Upper lobe of right lung (tissue), 1 donor: ENCODE results near the gene MPPED2. TPM values are rescaled to one million over a fixed set of nuclear protein-coding genes. Genes with fewer than 3 reads are reported as not detected.

Source experiments
- ATAC-seq: fragments of 200-7000 bp; cut with Tn5 transposase; one replicate; pipeline ENCODE4 v1.9.1; 2020; ENCODE audit warnings: mild to moderate bottlenecking, moderate library complexity
- DNase-seq: peaks from one replicate; pipeline ENCODE4 v3.0.0-alpha.2; 2020
- H3K27ac ChIP-seq: fragments of 200-600 bp; one replicate; pipeline ENCODE4 v1.8.0; 2022
- H3K27me3 ChIP-seq: fragments of 200-600 bp; one replicate; pipeline ENCODE4 v1.8.0; 2022; ENCODE audit warnings: mild to moderate bottlenecking
- H3K36me3 ChIP-seq: fragments of 200-600 bp; one replicate; pipeline ENCODE4 v1.8.0; 2022
- H3K4me1 ChIP-seq: fragments of 200-600 bp; one replicate; pipeline ENCODE4 v1.8.0; 2022
- H3K4me3 ChIP-seq: fragments of 200-600 bp; one replicate; pipeline ENCODE4 v1.8.0; 2022; ENCODE audit warnings: mild to moderate bottlenecking
- H3K9me3 ChIP-seq: fragments of 200-600 bp; one replicate; pipeline ENCODE4 v1.8.0; 2022
- intact Hi-C: fragments of 100-400 bp; cut with DNase I; formaldehyde crosslinking; loops from one replicate; pipeline ENCODE4 v1.11.0; 2022
- total RNA-seq: library from RNA; stranded (reverse); fragmentation: NEBNext Ultra II Directional; extraction: Animal tissue kit (Norgen Biotek cat#: 25700); gene quantifications from one replicate; pipeline ENCODE4 v1.2.1, GENCODE V29; 2021
- TF ChIP-seq, protein P1 (sequence below): fragments of 200-600 bp; IDR thresholded peaks from one replicate; pipeline ENCODE4 v1.8.0; 2022; ENCODE audit warnings: antibody characterized with exemption
- donor health status: DM: no; HTN: yes; CAD: no; lungs with severe emphysema.

The MPPED2 gene
- total RNA-seq, 1 donor from 2014 or later, result 1.3 TPM

DNA sequence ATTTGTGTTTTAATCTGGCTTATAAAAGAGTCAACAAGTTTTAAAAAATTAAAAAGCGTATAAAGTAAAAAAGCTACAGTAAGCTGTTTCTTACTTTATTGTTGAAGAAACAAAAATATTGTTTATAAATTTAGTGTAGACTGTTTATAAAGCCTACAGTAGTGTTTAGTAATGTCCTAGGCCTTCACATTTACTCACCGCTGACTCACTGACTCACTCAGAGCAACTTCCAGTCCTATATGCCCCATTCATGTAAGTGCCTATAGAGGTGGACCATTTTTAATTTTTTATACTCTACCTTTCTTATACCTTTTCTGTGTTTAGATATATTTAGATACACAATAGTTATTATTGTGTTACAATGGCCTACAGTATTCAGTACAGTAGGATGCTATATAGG is 12.2 kb downstream of the MPPED2 start:
- ATAC-seq (no peak), DNase-seq (no peak)
- H3K27me3 ChIP-seq, result no peaks in the 10 kb centered on the region
- TF ChIP-seq, protein P1, sequence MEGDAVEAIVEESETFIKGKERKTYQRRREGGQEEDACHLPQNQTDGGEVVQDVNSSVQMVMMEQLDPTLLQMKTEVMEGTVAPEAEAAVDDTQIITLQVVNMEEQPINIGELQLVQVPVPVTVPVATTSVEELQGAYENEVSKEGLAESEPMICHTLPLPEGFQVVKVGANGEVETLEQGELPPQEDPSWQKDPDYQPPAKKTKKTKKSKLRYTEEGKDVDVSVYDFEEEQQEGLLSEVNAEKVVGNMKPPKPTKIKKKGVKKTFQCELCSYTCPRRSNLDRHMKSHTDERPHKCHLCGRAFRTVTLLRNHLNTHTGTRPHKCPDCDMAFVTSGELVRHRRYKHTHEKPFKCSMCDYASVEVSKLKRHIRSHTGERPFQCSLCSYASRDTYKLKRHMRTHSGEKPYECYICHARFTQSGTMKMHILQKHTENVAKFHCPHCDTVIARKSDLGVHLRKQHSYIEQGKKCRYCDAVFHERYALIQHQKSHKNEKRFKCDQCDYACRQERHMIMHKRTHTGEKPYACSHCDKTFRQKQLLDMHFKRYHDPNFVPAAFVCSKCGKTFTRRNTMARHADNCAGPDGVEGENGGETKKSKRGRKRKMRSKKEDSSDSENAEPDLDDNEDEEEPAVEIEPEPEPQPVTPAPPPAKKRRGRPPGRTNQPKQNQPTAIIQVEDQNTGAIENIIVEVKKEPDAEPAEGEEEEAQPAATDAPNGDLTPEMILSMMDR, result no peak
- H3K27ac ChIP-seq, result no peak overlapping the region
- H3K4me3 ChIP-seq, result no peak overlapping the region
- intact Hi-C loops, result no loop called here
- no peaks in the 10 kb centered on the region for H3K9me3 ChIP-seq
- no peaks in the 10 kb centered on the region for H3K4me1 ChIP-seq
- no peaks in the 10 kb centered on the region for H3K36me3 ChIP-seq

DNA sequence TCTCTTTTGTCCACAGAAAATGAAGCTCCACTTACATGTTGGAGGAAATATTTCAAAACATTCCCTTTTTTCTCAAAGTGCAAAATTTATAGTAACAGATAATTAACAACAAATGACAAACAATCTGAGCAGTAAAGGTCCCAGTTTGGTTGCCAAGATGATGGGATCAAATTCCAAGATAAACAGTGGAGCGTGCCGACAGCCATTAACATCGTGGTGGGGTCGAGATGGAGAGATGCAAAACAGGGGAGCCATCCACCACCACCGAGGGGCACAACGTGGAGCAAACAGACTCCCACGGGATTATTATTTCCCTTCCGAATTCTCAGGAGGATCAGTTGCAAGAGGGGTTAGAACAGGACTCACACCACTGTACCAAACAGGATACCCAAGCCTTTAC is 17.2 kb downstream of the MPPED2 start:
- Histone ChIP-seq H3K36me3 (no peaks in the 10 kb centered on the region), H3K9me3 (no peaks in the 10 kb centered on the region), H3K4me1 (no peaks in the 10 kb centered on the region), H3K27me3 (no peaks in the 10 kb centered on the region), H3K4me3 (no peak overlapping the region), H3K27ac (no peak overlapping the region)
- DNase-seq (no peak), ATAC-seq (no peak)
- TF ChIP-seq, protein P1, result no peak
- intact Hi-C loops, result no loop called here

DNA sequence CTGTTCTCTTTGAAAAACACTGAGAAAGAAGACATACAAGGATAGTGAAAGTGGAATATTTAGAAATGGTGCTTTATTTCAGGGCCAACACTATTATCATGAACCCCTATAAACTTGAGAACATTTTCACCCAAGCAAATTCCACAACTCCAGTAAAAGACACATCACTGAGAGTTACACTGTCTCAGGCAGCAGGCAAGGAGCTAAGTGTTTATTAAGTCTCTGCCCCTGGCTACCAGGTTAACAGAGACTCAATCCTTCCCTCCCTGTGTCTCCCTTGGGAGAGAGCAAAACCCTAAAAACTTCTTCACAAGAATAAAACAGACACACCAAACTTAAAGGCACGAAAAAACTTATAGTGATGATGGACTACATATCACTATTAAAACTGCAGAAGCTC is 18.5 kb downstream of the MPPED2 start:
- intact Hi-C loops, result no loop called here
- no peak overlapping the region for H3K4me3 ChIP-seq
- H3K27me3 ChIP-seq, result no peaks in the 10 kb centered on the region
- DNase-seq (no peak), ATAC-seq (no peak)
- no peaks in the 10 kb centered on the region for H3K9me3 ChIP-seq
- TF ChIP-seq, protein P1, result no peak
- no peaks in the 10 kb centered on the region for H3K4me1 ChIP-seq
- H3K27ac ChIP-seq, result no peak overlapping the region
- H3K36me3 ChIP-seq, result no peaks in the 10 kb centered on the region

DNA sequence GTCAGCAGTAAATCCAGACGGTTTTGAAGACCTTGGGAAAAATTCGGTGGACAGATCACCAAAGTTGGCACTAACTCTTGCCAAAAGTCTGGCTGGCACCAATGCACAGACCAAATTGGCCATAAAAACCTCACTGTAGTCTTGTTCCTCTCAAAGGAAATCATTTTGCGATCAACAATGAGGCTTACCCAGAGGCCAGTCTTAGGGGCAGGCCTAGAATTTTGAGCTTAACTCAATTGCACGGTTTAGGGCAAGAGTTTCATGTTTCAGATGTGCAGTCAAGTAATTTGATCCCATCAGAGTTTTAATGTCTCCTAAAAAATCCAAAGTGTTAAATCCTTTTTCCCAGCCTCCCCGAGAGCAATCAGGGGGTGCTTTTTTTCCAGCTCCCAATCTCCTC is 19.0 kb downstream of the MPPED2 start:
- Histone ChIP-seq H3K36me3 (no peaks in the 10 kb centered on the region), H3K27ac (no peak overlapping the region), H3K4me1 (no peaks in the 10 kb centered on the region), H3K27me3 (no peaks in the 10 kb centered on the region), H3K9me3 (no peaks in the 10 kb centered on the region), H3K4me3 (no peak overlapping the region)
- ATAC-seq, result no peak
- no peak for DNase-seq
- intact Hi-C loops, result no loop called here
- TF ChIP-seq, protein P1, result no peak

DNA sequence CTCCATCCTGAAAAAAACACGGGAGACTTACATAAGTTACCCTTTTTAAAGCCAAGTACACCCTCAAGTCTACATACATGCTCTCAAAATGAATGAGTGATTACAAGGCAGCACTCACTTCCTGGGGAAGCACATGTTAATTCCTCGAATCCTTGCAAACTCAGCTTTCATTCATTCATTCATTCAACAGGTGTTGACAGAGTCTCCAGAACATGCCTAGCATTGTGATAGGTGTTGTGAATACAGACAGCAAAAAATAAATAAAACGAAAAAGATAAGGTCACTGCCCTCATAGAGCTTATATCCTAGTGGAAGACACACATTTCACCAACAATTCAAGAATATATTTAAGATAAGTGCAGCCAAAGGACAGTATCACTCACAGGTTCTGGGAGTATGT is 19.7 kb downstream of the MPPED2 start:
- H3K4me1 ChIP-seq, result no peaks in the 10 kb centered on the region
- H3K9me3 ChIP-seq, result no peaks in the 10 kb centered on the region
- ATAC-seq (no peak), DNase-seq (no peak)
- H3K36me3 ChIP-seq, result no peaks in the 10 kb centered on the region
- TF ChIP-seq, protein P1, result no peak
- no peak overlapping the region for H3K4me3 ChIP-seq
- no peaks in the 10 kb centered on the region for H3K27me3 ChIP-seq
- no peak overlapping the region for H3K27ac ChIP-seq
- intact Hi-C loops, result no loop called here

DNA sequence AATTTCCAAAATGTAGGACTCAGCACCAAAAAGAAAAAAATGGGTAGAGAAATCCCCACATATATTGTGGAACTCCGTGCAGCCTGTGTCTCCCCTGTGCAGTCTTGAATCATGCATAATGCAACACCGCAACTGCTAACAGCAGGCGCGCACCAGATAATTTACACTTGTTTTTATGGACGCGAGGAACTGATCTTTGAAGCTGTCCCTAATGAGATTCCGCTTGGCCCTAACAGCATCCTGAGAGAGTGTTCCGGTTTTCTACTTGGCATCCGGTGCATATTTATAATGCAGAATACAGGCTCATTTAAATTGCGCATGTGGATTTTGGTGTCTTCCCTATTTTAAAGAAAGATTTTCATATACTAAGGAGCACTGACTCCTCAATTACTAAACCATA is 21.1 kb downstream of the MPPED2 start:
- H3K27me3 ChIP-seq, result no peaks in the 10 kb centered on the region
- H3K27ac ChIP-seq, result no peak overlapping the region
- TF ChIP-seq, protein P1, result no peak
- no peak for DNase-seq
- H3K9me3 ChIP-seq, result no peaks in the 10 kb centered on the region
- no peaks in the 10 kb centered on the region for H3K4me1 ChIP-seq
- intact Hi-C loops, result no loop called here
- no peak overlapping the region for H3K4me3 ChIP-seq
- ATAC-seq, result no peak
- no peaks in the 10 kb centered on the region for H3K36me3 ChIP-seq
